GM10266 (cell line): ENCODE data around the gene KMT5B.

Experiments used
- DNase-seq: peaks from one replicate; pipeline ENCODE4 v3.0.0; 2012; ENCODE audit errors: extremely low spot score
- TF ChIP-seq, protein P1 (sequence below): IDR thresholded peaks from 2 replicates; pipeline ENCODE4 v1.5.1; 2012; ENCODE audit warnings: mild to moderate bottlenecking, low read depth; ENCODE audit not compliant: control insufficient read depth, insufficient read depth; ENCODE audit errors: missing control alignments

Gene KMT5B

DNA sequence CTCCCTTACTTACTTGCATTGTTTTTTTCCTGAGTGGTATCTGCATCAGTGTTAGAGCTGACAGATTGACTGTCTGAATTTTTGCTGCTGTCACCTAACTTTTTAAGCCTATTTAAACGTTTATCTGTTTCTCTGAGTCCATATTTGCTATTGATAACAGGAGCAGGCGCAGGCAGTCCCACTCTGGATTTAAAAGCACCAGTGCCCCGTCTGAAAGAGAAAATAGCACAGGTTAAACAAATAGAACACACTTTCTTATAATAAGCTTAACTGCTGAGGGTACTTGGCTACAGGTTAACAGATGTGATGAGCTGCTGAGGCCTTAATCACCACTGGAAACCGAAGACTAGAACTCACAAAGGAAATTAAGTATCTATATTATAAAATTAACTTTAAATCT, 46.1 kb downstream of the KMT5B start:
- TF ChIP-seq, protein P1, sequence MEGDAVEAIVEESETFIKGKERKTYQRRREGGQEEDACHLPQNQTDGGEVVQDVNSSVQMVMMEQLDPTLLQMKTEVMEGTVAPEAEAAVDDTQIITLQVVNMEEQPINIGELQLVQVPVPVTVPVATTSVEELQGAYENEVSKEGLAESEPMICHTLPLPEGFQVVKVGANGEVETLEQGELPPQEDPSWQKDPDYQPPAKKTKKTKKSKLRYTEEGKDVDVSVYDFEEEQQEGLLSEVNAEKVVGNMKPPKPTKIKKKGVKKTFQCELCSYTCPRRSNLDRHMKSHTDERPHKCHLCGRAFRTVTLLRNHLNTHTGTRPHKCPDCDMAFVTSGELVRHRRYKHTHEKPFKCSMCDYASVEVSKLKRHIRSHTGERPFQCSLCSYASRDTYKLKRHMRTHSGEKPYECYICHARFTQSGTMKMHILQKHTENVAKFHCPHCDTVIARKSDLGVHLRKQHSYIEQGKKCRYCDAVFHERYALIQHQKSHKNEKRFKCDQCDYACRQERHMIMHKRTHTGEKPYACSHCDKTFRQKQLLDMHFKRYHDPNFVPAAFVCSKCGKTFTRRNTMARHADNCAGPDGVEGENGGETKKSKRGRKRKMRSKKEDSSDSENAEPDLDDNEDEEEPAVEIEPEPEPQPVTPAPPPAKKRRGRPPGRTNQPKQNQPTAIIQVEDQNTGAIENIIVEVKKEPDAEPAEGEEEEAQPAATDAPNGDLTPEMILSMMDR = no peak
- no peak for DNase-seq

DNA sequence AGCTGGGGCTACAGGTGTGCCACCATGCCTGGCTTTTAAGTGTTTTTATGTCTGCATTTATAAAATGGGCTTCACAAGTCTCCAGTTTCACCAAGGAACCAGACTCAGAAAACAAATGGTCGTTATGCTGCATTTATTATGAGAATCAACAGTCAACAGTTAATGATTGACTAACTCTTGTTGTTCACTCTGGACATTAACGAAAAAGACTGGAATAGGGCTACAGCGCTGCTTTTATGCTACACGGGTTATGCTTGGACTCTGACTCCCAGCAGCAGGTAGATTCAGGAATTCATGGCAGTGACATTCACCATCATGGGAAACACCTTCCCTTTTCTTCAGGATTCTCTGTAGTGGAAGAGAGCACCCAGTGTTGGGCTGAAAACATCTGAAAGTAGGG, 47.5 kb downstream of the KMT5B start:
- TF ChIP-seq, protein P1 = no peak
- no peak for DNase-seq

DNA sequence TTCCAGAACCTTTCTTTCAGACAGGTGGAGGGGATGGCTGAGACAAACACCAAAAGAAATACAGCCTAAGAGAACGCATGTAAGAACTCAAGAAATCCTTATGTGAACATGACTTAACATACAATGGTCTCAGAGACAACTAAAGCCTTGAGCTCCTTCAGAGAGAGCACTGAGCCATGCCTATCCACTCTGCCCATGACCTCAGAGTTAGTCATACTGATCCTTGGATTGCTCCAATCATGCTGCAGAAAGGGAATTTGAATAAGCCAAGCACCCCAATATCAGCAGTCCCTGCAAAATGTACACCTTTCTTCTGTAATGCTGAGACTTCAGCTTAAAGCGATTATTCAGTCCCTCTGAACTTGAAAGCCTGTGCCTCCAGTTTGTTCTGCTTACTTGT, 48.7 kb downstream of the KMT5B start:
- DNase-seq = no peak
- TF ChIP-seq, protein P1 = no peak

DNA sequence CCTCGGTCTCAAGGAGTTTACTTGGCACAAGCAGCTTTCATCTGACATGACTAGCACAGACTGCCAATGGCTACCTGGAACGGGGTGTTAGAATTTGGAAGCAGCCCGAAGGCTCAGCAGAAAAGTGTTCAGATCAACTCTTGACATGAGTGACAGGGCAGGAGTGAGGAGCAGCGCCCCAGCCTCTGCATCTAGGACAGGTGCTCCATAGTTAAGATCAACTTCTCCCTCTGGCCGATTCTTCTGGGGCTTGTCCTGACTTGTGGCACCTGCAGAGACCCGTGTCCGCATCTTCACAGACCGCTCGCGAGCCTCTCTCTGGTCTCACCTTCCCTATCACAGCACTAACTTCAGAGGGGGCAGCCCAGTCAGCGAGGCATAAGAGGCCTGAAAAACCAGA, 49.4 kb downstream of the KMT5B start:
- TF ChIP-seq, protein P1 = no peak
- no peak for DNase-seq

DNA sequence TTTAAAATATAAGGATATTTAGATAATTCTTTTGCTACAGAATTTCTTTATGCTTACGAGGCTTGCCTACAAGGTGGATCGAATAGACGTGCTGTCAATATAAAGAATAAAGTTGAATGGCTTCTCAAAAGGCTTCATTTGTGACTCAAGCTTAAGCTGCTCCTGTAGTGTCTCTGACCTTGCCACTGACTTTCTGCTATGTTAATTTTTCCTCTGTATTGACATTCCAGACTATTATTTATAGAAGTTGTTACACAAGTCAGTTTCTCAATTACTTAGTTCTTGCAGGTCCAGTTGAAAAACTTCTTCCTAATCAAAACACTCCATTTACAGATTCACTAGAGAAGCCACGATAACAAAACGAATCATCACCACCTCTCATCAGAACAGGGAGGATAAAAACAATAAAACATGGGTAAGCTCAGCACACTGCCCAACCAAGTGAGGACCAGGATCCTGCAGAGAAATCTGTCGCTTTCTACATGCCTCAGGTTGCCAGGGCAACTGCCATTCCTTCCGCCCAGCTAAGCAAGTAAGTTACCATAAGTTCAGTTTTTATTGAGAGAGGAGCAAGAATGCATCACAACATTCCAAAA, 52.9 kb downstream of the KMT5B start:
- no peak for DNase-seq
- TF ChIP-seq, protein P1 = no peak

DNA sequence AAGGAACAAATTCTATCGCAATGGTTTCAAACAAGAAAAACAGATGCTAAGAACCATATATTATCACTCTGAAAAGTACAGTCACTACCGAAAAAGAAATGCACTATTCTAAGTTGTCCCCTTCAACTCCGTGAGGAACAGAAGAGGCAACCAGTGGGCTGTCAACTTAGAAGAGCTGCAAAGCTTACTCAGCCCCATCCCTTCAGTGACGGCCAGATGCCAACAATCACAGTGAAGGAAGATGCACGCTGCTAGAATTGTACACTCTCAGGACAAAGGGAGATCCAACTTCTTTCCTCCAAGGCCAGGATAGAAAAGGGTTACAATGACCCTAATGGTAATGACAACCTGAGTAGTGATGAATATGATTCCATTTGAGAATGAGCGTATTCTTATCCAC, 53.4 kb downstream of the KMT5B start:
- no peak for DNase-seq
- TF ChIP-seq, protein P1 = no peak

DNA sequence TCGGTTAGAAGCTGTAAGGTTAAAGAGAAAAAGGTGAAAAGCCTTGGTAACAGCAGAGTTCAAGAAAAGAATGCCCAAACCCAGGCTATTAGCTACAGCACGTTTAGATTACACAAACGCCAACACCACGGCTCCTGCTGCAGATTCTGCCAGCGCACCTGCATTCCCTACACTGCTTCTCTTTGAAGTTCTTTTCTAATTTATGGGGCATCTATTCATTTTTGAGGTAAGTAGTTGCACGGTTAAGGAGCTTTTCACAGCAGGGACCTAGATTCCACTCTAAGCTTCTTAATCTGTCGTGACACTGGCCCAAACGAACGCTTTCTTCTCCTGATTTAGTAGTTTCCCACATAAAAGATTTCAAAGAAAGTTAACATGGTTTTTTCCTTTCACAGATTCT, 53.9 kb downstream of the KMT5B start:
- TF ChIP-seq, protein P1 = no peak
- no peak for DNase-seq
